ENCODE data around the gene CRYGN.

The CRYGN gene

GRCh38 chr7:151391358-151391730 is 48.6 kb downstream of the CRYGN start:
- DNase-seq (ENCODE audit: low read depth), result no peak

- no peak for DNase-seq (ENCODE audit: low read depth)
These were observed 49.2 kb downstream of the CRYGN start for GRCh38 chr7:151390598-151391357.

- no peak for DNase-seq (ENCODE audit: low read depth)
These were observed 50.0 kb downstream of the CRYGN start for GRCh38 chr7:151389768-151390597.

GRCh38 chr7:151389096-151389767 is 50.7 kb downstream of the CRYGN start:
- DNase-seq (ENCODE audit: low read depth), result no peak

- DNase-seq (ENCODE audit: low read depth), result no peak
These were observed 51.5 kb downstream of the CRYGN start for GRCh38 chr7:151388430-151388829.

- no peak for DNase-seq (ENCODE audit: low read depth)
These were observed 52.0 kb downstream of the CRYGN start for GRCh38 chr7:151388007-151388297.

- DNase-seq (ENCODE audit: low read depth), result no peak
These were observed 52.6 kb downstream of the CRYGN start for GRCh38 chr7:151387161-151388006.

DNA sequence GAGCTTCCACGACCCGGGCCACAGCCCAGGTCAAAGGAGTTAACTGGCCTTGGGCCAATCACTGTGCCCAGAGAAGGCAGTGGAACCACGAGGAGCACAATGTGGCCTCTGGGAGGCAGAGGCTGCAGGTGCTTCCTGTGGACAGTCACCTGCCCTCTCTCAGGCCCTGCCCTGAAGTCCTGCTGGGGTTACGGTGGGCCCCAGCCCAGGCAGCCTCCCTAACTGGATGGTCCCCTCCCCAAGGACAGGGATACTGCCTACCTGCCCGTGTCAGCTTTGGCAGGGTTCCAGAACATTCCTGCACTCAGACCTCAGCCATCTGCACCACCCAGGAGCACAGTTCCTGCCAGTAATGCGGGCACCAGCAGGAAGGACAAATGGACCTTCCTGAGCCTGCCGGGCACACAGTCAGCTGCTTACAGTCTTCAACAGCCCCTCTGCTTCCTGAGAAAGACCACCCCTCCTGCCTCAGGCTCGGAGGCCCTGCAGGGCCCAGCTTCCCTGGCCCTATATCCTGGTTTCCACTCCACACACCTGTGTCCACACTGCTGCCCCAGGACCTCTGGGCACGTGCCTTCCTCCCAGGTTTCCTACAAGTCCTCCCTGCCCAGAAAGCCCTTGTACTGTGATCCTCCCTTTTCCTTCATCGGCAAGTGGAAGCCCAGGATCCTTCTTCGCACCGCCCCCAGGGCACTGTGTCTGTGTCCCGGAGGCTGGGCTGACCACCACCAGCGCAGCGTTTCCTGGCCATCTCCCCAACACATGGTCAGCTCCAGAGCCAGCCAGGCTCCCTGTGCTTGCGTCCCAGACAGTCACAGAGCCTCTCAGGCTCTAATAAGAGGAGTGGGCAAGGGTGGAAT is 53.4 kb downstream of the CRYGN start:
- no peak for DNase-seq (ENCODE audit: low read depth)

- no peak for DNase-seq (ENCODE audit: low read depth)
These were observed 54.2 kb downstream of the CRYGN start for GRCh38 chr7:151385626-151386300.

DNA sequence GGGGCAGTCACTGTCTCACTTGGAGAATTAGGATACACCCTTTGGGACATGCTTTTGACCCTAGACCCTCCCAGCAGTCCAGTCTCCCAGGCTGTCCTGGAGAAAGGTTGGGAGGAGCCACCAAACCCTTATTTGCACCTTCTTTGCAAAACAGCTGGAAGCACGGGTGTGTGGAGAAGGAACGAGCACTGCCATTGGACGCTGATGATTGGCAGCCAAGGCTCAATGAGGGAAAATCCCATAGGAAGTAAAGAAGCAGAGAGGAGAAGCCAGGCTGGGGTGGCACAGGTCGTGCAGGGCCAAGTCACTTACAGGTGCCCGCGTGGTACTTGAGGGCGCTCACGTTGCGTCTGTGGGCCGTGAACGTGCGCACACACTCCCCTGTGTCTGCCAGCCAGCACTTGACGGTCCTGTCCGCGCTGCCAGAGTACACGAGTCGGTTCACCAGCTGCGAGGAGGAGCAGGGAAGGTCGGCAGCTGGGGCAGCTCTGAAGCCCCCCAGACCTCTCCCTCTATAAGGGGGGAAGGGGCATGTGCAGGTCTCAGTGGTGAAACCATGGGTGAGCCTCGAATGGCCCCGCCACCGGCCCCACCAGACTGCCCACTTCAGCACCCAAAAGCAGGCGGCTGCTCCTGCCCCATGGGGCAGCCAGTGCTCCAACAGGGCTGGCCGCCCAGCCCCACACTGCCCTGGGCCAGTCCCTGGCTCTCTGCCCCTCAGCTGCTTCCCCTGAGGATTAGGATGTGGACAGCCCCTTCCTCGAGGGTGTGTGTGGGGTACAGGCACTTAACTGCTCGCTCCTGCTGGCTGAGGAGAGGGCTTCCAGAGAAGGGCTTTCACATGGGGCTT is 54.9 kb downstream of the CRYGN start:
- no peak for DNase-seq (ENCODE audit: low read depth)

- DNase-seq (ENCODE audit: low read depth), result no peak
These were observed 55.6 kb downstream of the CRYGN start for GRCh38 chr7:151384352-151384697.

GRCh38 chr7:151383638-151384351 is 56.1 kb downstream of the CRYGN start:
- no peak for DNase-seq (ENCODE audit: low read depth)

DNA sequence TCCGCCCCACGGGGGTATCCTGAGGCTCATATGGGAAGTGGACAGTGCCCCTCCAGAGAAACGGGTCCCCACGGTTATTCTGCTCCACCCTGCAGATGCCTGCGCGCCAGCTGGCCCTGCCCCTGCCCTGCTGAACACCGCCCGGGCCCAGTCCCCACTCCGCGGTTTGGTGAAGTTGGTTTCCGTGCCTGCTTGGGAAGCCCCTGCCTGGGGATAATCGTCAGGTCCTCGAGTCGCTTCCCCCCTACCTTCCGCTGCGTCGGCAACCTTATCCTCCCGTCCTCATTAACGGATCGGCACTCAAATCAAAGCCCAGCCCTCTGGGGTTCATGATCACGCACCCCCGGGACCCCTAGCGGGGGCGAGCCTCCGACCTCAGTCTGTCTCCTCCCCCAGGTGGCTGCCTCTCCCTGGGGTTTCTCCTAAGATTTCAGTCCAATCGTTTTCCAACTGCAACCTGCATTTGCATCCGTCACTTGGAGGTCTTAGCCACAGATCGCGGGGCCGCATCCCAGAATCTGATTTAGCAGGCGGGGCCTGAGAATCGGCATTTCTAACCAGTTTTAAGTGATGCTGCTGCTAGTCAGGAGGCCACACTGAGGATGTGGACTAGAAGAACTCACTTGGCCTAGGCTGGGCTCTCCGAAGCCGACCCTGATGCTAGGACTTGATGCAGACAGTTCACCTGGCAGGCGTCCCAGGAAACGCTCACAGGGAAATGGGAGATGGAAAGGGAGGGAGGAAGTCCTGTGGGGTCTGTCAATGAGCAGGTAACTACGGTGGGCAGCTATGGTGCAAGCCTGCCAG is 57.7 kb downstream of the CRYGN start:
- no peak for DNase-seq (ENCODE audit: low read depth)

DNA sequence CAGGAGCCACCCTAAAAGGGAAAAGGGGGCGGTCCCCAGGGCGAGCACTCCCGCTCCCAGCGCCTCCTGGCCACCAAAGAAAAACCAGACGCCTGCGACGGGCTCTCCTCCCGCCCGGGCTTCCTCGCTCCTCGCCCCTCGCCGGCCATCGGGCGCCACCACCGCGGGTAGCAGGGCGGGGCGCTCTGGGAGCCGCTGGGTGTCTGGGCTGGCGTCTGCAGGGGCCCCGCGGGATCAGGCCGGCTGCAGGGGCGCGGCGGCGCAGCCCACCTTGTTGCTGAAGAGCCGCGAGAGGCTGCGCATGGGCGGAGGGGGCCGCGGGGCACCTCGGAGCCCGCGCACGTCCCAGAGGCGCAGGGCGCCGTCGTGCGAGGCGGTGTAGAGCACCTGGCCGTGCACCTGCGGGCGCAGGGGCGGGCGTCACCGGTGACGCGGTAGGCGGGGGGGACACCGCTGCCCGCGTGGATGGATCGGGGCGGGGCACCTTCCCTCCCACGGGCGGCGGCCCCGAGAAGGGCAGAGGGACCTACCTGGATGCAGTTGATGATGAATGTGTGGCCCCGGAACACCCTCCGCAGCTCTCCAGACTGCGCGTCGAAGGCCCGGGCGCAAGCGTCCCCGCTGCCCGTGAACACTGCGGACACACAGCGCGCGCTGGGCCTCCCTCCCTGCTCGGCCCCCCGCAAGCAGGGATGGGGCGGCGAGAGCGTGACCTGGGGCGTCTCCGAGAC is 58.4 kb downstream of the CRYGN start:
- DNase-seq (ENCODE audit: low read depth), result no peak

DNA sequence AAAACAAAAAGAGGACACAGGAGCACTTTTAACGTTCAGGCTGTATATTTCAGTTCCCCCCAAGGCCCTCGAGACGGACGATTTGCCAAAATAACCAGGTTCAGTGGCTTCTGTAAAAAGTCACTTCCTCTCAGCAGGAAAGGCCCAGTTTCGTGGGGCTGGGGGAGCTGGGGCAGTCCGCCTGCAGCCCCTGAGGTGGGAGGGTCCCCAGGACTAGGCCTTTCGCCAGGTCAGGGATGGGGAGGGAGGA is 58.9 kb downstream of the CRYGN start:
- no peak for DNase-seq (ENCODE audit: low read depth)

- DNase-seq (ENCODE audit: low read depth), result no peak
These were observed 59.5 kb downstream of the CRYGN start for GRCh38 chr7:151380199-151381097.
